PC-9 (cell line): Measurements from ENCODE around the gene TSPEAR. TPM values are rescaled to one million over a fixed set of nuclear protein-coding genes. Genes with fewer than 3 reads are reported as not detected.

Experiments
- BruUV-seq: library from RNA; stranded (reverse); fragments of 400-500 nt; replicated peaks from 2 replicates; lab custom pipeline; 2021; lab: Mats Ljungman, UMichigan
- CTCF ChIA-PET: fragments of 300-600 bp; sonication (Branson Sonifier 250); formaldehyde crosslinking; loops from one replicate; lab custom pipeline; 2022; ENCODE audit warnings: antibody characterized with exemption; lab: Charles Lee
- POLR2A ChIA-PET: fragments of 300-600 bp; sonication (Branson Sonifier 250); formaldehyde crosslinking; loops from one replicate; lab custom pipeline; 2022; ENCODE audit warnings: antibody characterized with exemption; ENCODE audit not compliant: unreplicated experiment; lab: Charles Lee
- DNase-seq, 2 experiments: peaks; one replicate each; pipeline versions ENCODE4 v3.0.0 to v3.0.0-alpha.2; 2015 to 2022; ENCODE audit warnings: mixed read lengths in 1 of 2
- H2AFZ ChIP-seq: fragments of 200-600 bp; sonication (generic); 2 replicates; pipeline ENCODE4 v1.8.1; 2017; ENCODE audit warnings: antibody characterized with exemption
- H3F3A ChIP-seq: fragments of 200-600 bp; sonication (generic); 2 replicates; pipeline ENCODE4 v1.8.1; 2017; ENCODE audit warnings: antibody characterized with exemption, mild to moderate bottlenecking, low read depth; ENCODE audit not compliant: insufficient read depth
- H3K27ac ChIP-seq: fragments of 200-600 bp; sonication (generic); 2 replicates; pipeline ENCODE4 v1.6.1; 2016; ENCODE audit warnings: mixed run types
- H3K27me3 ChIP-seq: fragments of 200-600 bp; sonication (generic); 2 replicates; pipeline ENCODE4 v1.6.1; 2016; ENCODE audit warnings: low read depth, mixed run types; ENCODE audit not compliant: insufficient read depth
- H3K36me3 ChIP-seq: fragments of 200-600 bp; sonication (generic); 2 replicates; pipeline ENCODE4 v1.6.1; 2016; ENCODE audit warnings: low read depth, mixed run types
- H3K4me1 ChIP-seq: fragments of 200-600 bp; sonication (generic); replicated peaks from 2 replicates; pipeline ENCODE4 v1.6.1; 2016; ENCODE audit warnings: mixed run types; ENCODE audit not compliant: insufficient read depth
- H3K4me2 ChIP-seq: fragments of 200-600 bp; sonication (generic); 2 replicates; pipeline ENCODE4 v1.6.1; 2017; ENCODE audit warnings: mixed run types
- H3K4me3 ChIP-seq: fragments of 200-600 bp; sonication (generic); 2 replicates; pipeline ENCODE4 v1.6.1; 2016; ENCODE audit warnings: mixed run types
- H3K79me2 ChIP-seq: fragments of 200-600 bp; sonication (generic); 2 replicates; pipeline ENCODE4 v1.6.1; 2017; ENCODE audit warnings: low read depth, mixed run types
- H3K9me2 ChIP-seq: fragments of 200-600 bp; sonication (generic); 2 replicates; pipeline ENCODE4 v1.8.1; 2017; ENCODE audit warnings: mild to moderate bottlenecking; ENCODE audit not compliant: insufficient read depth
- H3K9me3 ChIP-seq: fragments of 200-600 bp; sonication (generic); 2 replicates; pipeline ENCODE4 v1.8.1; 2016; ENCODE audit warnings: low read depth; ENCODE audit not compliant: insufficient read depth
- H4K20me1 ChIP-seq: fragments of 200-600 bp; sonication (generic); 2 replicates; pipeline ENCODE4 v1.8.1; 2017; ENCODE audit not compliant: insufficient read depth
- EZH2 ChIP-seq: fragments of 200-600 bp; sonication (generic); IDR thresholded peaks from 2 replicates; pipeline ENCODE4 v1.8.0; 2017; ENCODE audit warnings: antibody characterized with exemption, low read depth
- intact Hi-C: fragments of 100-400 bp; cut with micrococcal nuclease; formaldehyde crosslinking; loops from one replicate; pipeline ENCODE4 v1.10.0; 2022; ENCODE audit not compliant: unreplicated experiment
- total RNA-seq: library from RNA; stranded (reverse); gene quantifications from 2 replicates; pipeline ENCODE4 v1.2.3, GENCODE V29; 2021
- TF ChIP-seq, protein P1 (sequence below): fragments of 200-600 bp; sonication (generic); conservative IDR thresholded peaks from 2 replicates; pipeline ENCODE4 v1.6.1; 2017; ENCODE audit warnings: mixed run types, antibody characterized with exemption, mild to moderate bottlenecking, moderate library complexity

The TSPEAR gene
- total RNA-seq, 1 experiment from 2014 or later, result not detected

DNA sequence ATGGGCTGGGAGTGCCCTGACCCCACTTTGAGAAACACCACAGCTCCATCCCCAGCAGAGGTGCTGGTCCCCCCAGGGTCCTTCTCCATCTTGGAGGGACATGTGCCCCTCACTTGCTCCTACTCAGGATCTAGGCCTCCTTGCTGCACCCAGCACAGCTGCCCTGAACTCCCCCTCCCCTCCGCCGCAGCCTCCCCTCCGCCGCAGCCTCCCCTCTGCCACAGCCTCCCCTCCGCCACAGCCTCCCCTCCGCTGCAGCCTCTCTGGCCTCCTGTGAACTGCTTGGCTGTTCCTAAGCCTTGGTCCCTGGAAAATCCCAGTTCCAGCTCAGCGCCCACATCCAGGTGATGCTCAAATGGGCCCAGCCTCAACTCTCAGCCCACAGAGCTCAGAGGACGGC is 15.9 kb upstream of the TSPEAR start:
- ChIA-PET CTCF (no interaction called here), POLR2A (no interaction called here)
- no peak for DNase-seq
- H3K27me3 ChIP-seq, result peaks cover 72% of the 10 kb centered on the region
- H2AFZ ChIP-seq, result no peak overlapping the region
- no peaks in the 10 kb centered on the region for H4K20me1 ChIP-seq
- H3F3A ChIP-seq, result no peaks in the 10 kb centered on the region
- H3K79me2 ChIP-seq, result no peaks in the 10 kb centered on the region
- no peaks in the 10 kb centered on the region for H3K9me3 ChIP-seq
- H3K4me3 ChIP-seq, result no peak overlapping the region
- BruUV-seq, result no TSS peak
- no peak overlapping the region for H3K27ac ChIP-seq
- TF ChIP-seq, protein P1, sequence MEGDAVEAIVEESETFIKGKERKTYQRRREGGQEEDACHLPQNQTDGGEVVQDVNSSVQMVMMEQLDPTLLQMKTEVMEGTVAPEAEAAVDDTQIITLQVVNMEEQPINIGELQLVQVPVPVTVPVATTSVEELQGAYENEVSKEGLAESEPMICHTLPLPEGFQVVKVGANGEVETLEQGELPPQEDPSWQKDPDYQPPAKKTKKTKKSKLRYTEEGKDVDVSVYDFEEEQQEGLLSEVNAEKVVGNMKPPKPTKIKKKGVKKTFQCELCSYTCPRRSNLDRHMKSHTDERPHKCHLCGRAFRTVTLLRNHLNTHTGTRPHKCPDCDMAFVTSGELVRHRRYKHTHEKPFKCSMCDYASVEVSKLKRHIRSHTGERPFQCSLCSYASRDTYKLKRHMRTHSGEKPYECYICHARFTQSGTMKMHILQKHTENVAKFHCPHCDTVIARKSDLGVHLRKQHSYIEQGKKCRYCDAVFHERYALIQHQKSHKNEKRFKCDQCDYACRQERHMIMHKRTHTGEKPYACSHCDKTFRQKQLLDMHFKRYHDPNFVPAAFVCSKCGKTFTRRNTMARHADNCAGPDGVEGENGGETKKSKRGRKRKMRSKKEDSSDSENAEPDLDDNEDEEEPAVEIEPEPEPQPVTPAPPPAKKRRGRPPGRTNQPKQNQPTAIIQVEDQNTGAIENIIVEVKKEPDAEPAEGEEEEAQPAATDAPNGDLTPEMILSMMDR, result no peak
- no peak for TF ChIP-seq EZH2
- no peak overlapping the region for H3K4me2 ChIP-seq
- H3K36me3 ChIP-seq, result no peaks in the 10 kb centered on the region
- no peaks in the 10 kb centered on the region for H3K4me1 ChIP-seq
- no peaks in the 10 kb centered on the region for H3K9me2 ChIP-seq
- intact Hi-C loops, result no loop called here

DNA sequence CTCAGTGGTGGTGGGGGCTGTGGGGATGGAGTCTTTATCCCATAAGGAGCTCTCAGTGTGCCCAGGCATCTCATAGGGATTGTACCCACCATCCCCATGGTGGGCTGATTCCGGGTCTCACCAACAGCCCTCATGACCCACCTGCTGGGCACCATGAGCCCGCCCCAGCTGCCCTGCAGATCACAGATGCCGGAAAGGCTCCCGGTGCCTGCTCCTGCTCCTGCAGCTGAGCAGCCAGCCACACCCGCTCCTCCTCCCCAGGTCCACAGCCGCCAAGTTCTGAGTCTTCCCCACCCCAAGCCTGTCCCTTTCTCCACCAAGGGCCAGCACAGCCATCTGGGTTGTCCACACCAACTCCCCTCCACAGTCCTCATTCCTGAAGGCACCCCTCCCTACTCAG is 15.5 kb upstream of the TSPEAR start:
- POLR2A ChIA-PET, result no interaction called here

DNA sequence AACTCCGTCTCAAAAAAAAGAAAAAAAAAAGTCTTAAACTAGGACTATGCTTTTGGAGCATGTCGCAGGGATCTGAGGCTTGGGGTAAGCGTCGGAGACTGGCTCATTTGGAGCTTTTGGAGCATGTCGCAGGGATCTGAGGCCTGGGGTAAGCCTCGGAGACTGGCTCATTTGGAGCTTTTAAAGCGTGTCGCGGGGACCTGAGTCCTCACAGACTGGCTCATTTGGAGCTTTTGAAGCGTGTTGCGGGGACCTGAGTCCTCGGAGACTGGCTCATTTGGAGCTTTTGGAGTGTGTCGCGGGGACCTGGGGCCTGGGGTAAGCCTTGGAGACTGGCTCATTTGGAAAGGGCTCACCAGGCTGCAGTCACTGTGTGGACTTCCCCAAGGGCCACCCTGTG is 13.6 kb upstream of the TSPEAR start:
- BruUV-seq, result no TSS peak
- Histone ChIP-seq H3K4me3 (no peak overlapping the region), H3K27me3 (peaks cover 65% of the 10 kb centered on the region), H3K4me2 (no peak overlapping the region), H3K9me3 (no peaks in the 10 kb centered on the region), H3K79me2 (no peaks in the 10 kb centered on the region), H3F3A (no peaks in the 10 kb centered on the region), H3K4me1 (no peaks in the 10 kb centered on the region), H3K27ac (no peak overlapping the region), H3K36me3 (no peaks in the 10 kb centered on the region), H4K20me1 (no peaks in the 10 kb centered on the region), H3K9me2 (no peaks in the 10 kb centered on the region), H2AFZ (no peak overlapping the region)
- TF ChIP-seq, protein P1, result no peak
- ChIA-PET POLR2A (no interaction called here), CTCF (no interaction called here)
- no peak for DNase-seq
- intact Hi-C loops, result no loop called here

More for the DNA sequence above, 15.5 kb upstream of the TSPEAR start:
- no peak for TF ChIP-seq EZH2
- TF ChIP-seq, protein P1, result no peak
- Histone ChIP-seq H3K9me2 (no peaks in the 10 kb centered on the region), H2AFZ (no peak overlapping the region), H3K27ac (no peak overlapping the region), H3K4me2 (no peak overlapping the region), H3K4me3 (no peak overlapping the region), H3K27me3 (peaks cover 68% of the 10 kb centered on the region), H3K9me3 (no peaks in the 10 kb centered on the region), H4K20me1 (no peaks in the 10 kb centered on the region), H3K4me1 (no peaks in the 10 kb centered on the region), H3K79me2 (no peaks in the 10 kb centered on the region), H3F3A (no peaks in the 10 kb centered on the region), H3K36me3 (no peaks in the 10 kb centered on the region)
- CTCF ChIA-PET, result no interaction called here
- DNase-seq, result no peak
- intact Hi-C loops, result no loop called here
- no TSS peak for BruUV-seq
